ENCODE results near the gene ARHGEF6. TPM values are rescaled to one million over a fixed set of nuclear protein-coding genes. Genes with fewer than 3 reads are reported as not detected.
A peak's percentile ranks its signal among the peaks of the same experiment; 100 is the strongest.

ARHGEF6 gene
- total and polyA plus RNA-seq, 2 experiments from 2014 or later = 2.5 to 6.0 TPM

DNA sequence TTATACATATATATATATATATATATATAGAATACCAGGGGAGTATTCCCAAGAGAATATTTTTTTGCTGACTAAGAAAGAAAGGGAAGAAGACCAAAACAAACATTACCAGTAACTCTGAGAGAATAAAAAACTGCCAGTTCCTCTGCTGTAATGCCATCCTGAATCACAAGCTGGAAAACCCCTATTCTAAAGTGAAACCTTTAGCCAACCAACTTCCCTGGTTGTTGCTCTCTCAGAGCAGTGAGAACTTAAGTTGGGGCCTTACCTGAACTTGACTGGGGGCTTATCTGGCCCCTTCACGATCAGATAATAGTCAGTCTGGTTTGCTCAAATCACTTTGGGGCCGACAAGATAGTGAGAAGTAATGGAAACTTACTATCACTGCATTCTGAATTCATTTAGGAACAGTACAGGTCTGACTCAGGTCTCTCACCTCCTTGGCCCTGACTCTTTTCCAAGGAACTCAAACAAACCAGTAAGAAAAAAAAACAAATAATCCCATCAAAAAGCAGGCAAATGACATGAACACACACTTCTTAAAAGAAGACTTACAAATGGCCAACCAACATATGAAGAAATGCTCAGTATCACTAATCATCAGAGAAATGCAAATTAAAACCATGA lies 70.3 kb downstream of the ARHGEF6 start (continued):
- TF ChIP-seq, protein P1, sequence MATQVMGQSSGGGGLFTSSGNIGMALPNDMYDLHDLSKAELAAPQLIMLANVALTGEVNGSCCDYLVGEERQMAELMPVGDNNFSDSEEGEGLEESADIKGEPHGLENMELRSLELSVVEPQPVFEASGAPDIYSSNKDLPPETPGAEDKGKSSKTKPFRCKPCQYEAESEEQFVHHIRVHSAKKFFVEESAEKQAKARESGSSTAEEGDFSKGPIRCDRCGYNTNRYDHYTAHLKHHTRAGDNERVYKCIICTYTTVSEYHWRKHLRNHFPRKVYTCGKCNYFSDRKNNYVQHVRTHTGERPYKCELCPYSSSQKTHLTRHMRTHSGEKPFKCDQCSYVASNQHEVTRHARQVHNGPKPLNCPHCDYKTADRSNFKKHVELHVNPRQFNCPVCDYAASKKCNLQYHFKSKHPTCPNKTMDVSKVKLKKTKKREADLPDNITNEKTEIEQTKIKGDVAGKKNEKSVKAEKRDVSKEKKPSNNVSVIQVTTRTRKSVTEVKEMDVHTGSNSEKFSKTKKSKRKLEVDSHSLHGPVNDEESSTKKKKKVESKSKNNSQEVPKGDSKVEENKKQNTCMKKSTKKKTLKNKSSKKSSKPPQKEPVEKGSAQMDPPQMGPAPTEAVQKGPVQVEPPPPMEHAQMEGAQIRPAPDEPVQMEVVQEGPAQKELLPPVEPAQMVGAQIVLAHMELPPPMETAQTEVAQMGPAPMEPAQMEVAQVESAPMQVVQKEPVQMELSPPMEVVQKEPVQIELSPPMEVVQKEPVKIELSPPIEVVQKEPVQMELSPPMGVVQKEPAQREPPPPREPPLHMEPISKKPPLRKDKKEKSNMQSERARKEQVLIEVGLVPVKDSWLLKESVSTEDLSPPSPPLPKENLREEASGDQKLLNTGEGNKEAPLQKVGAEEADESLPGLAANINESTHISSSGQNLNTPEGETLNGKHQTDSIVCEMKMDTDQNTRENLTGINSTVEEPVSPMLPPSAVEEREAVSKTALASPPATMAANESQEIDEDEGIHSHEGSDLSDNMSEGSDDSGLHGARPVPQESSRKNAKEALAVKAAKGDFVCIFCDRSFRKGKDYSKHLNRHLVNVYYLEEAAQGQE (IDR thresholded peaks at IDR 0.05; ENCODE audit: unreplicated experiment) = no peak
- no peak for TF ChIP-seq CREB1 (CRISPR knock-in tag; IDR thresholded peaks at IDR 0.05; ENCODE audit: low read depth)

- Mint-ChIP-seq H3K4me1 (peaks cover 8% of the 10 kb centered on the region; the same call in 2 of the 3 replicates), H3K27me3 (ENCODE audit: insufficient read depth, low read depth, poor library complexity) (no peaks in the 10 kb centered on the region), H3K4me3 (no peak overlapping the region), H3K36me3 (ENCODE audit: low read depth) (no peaks in the 10 kb centered on the region), H3K27ac (no peak overlapping the region), H3K9me3 (no peaks in the 10 kb centered on the region)
- Histone ChIP-seq H3F3A (replicated peaks; ENCODE audit: low read depth) (no peaks in the 10 kb centered on the region), H3K4me3 (no peak overlapping the region), H4K20me1 (replicated peaks; ENCODE audit: insufficient read depth) (no peaks in the 10 kb centered on the region), H3K27ac (ENCODE audit: low read depth) (no peak overlapping the region), H3K36me3 (ENCODE audit: insufficient read depth) (no peaks in the 10 kb centered on the region), H3K9me2 (ENCODE audit: insufficient read depth) (no peaks in the 10 kb centered on the region), H3K4me1 (ENCODE audit: insufficient read depth) (peaks cover 5% of the 10 kb centered on the region; the same call in 1 of the 2 replicates), H3K4me2 (no peak overlapping the region), H3K27me3 (ENCODE audit: insufficient read depth) (no peaks in the 10 kb centered on the region), H2AFZ (no peak overlapping the region), H3K79me2 (replicated peaks; ENCODE audit: insufficient read depth) (no peaks in the 10 kb centered on the region)
- TF ChIP-seq, protein P2, sequence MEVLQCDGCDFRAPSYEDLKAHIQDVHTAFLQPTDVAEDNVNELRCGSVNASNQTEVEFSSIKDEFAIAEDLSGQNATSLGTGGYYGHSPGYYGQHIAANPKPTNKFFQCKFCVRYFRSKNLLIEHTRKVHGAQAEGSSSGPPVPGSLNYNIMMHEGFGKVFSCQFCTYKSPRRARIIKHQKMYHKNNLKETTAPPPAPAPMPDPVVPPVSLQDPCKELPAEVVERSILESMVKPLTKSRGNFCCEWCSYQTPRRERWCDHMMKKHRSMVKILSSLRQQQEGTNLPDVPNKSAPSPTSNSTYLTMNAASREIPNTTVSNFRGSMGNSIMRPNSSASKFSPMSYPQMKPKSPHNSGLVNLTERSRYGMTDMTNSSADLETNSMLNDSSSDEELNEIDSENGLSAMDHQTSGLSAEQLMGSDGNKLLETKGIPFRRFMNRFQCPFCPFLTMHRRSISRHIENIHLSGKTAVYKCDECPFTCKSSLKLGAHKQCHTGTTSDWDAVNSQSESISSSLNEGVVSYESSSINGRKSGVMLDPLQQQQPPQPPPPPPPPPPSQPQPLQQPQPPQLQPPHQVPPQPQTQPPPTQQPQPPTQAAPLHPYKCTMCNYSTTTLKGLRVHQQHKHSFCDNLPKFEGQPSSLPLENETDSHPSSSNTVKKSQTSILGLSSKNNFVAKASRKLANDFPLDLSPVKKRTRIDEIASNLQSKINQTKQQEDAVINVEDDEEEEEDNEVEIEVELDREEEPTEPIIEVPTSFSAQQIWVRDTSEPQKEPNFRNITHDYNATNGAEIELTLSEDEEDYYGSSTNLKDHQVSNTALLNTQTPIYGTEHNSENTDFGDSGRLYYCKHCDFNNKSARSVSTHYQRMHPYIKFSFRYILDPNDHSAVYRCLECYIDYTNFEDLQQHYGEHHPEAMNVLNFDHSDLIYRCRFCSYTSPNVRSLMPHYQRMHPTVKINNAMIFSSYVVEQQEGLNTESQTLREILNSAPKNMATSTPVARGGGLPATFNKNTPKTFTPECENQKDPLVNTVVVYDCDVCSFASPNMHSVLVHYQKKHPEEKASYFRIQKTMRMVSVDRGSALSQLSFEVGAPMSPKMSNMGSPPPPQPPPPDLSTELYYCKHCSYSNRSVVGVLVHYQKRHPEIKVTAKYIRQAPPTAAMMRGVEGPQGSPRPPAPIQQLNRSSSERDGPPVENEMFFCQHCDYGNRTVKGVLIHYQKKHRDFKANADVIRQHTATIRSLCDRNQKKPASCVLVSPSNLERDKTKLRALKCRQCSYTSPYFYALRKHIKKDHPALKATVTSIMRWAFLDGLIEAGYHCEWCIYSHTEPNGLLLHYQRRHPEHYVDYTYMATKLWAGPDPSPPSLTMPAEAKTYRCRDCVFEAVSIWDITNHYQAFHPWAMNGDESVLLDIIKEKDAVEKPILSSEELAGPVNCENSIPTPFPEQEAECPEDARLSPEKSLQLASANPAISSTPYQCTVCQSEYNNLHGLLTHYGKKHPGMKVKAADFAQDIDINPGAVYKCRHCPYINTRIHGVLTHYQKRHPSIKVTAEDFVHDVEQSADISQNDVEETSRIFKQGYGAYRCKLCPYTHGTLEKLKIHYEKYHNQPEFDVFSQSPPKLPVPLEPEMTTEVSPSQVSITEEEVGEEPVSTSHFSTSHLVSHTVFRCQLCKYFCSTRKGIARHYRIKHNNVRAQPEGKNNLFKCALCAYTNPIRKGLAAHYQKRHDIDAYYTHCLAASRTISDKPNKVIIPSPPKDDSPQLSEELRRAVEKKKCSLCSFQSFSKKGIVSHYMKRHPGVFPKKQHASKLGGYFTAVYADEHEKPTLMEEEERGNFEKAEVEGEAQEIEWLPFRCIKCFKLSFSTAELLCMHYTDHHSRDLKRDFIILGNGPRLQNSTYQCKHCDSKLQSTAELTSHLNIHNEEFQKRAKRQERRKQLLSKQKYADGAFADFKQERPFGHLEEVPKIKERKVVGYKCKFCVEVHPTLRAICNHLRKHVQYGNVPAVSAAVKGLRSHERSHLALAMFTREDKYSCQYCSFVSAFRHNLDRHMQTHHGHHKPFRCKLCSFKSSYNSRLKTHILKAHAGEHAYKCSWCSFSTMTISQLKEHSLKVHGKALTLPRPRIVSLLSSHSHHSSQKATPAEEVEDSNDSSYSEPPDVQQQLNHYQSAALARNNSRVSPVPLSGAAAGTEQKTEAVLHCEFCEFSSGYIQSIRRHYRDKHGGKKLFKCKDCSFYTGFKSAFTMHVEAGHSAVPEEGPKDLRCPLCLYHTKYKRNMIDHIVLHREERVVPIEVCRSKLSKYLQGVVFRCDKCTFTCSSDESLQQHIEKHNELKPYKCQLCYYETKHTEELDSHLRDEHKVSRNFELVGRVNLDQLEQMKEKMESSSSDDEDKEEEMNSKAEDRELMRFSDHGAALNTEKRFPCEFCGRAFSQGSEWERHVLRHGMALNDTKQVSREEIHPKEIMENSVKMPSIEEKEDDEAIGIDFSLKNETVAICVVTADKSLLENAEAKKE (CRISPR knock-in tag; IDR thresholded peaks at IDR 0.05) = no peak
- TF ChIP-seq ZNF114 (CRISPR knock-in tag; IDR thresholded peaks at IDR 0.05) = no peak
- TF ChIP-seq CTCF (conservative IDR thresholded peaks at IDR 0.05; ENCODE audit: low read depth in 2 of 2) = peak in 1 of 2 experiments; percentile 53; a peak in 3 of 4 replicates
- no peak for TF ChIP-seq CREB1 (CRISPR knock-in tag; IDR thresholded peaks at IDR 0.05; ENCODE audit: low read depth)
- no peak for TF ChIP-seq NANOG (IDR thresholded peaks at IDR 0.05; ENCODE audit: borderline replicate concordance)
- no peak for ATAC-seq
- DNase-seq (ENCODE audit: low spot score) = no peak
Measured at GRCh38 chrX:136708348-136708747, 72.4 kb downstream of the ARHGEF6 start.

Measured in GM23338 (cell line).